ENCODE data around the gene PTPRD. TPM values are rescaled to one million over a fixed set of nuclear protein-coding genes. Genes with fewer than 3 reads are reported as not detected.

The PTPRD gene
- total RNA-seq, 1 donor from 2014 or later = 75.7 TPM

GRCh38 chr9:8869812-8870211 lies 1743.0 kb downstream of the PTPRD start:
- H3K36me3 ChIP-seq (ENCODE audit: control insufficient read depth in 3 of 3, insufficient read depth in 3 of 3, low read length in 3 of 3) = no peaks in the 10 kb centered on the region
- no peaks in the 10 kb centered on the region for H3K4me1 ChIP-seq (ENCODE audit: control insufficient read depth in 3 of 3, insufficient read depth in 3 of 3, low read length in 3 of 3)
- no peak overlapping the region for H3K27ac ChIP-seq (ENCODE audit: low read depth, low read length)

GRCh38 chr9:8868632-8869031 lies 1744.2 kb downstream of the PTPRD start:
- Histone ChIP-seq H3K4me1 (ENCODE audit: control insufficient read depth in 3 of 3, insufficient read depth in 3 of 3, low read length in 3 of 3) (no peaks in the 10 kb centered on the region), H3K9me3 (ENCODE audit: control insufficient read depth in 3 of 3, low read length in 3 of 3) (no peaks in the 10 kb centered on the region)

More at GRCh38 chr9:8869812-8870211, 1743.0 kb downstream of the PTPRD start:
- no peaks in the 10 kb centered on the region for H3K27me3 ChIP-seq (ENCODE audit: control insufficient read depth in 3 of 3, insufficient read depth in 3 of 3, low read length in 3 of 3)
- no peak overlapping the region for H3K4me3 ChIP-seq (ENCODE audit: low read length in 3 of 3)
- H3K9ac ChIP-seq (ENCODE audit: low read depth in 1 of 3, low read length in 3 of 3) = no peak overlapping the region
- no peaks in the 10 kb centered on the region for H3K9me3 ChIP-seq (ENCODE audit: control insufficient read depth in 3 of 3, low read length in 3 of 3)

GRCh38 chr9:8867148-8867547 lies 1745.7 kb downstream of the PTPRD start:
- Histone ChIP-seq H3K27ac (ENCODE audit: low read depth, low read length) (no peak overlapping the region), H3K9me3 (ENCODE audit: control insufficient read depth in 3 of 3, low read length in 3 of 3) (no peaks in the 10 kb centered on the region), H3K4me1 (ENCODE audit: control insufficient read depth in 3 of 3, insufficient read depth in 3 of 3, low read length in 3 of 3) (no peaks in the 10 kb centered on the region), H3K36me3 (ENCODE audit: control insufficient read depth in 3 of 3, insufficient read depth in 3 of 3, low read length in 3 of 3) (no peaks in the 10 kb centered on the region), H3K27me3 (ENCODE audit: control insufficient read depth in 3 of 3, insufficient read depth in 3 of 3, low read length in 3 of 3) (no peaks in the 10 kb centered on the region), H3K9ac (ENCODE audit: low read depth in 1 of 3, low read length in 3 of 3) (no peak overlapping the region), H3K4me3 (ENCODE audit: low read length in 3 of 3) (no peak overlapping the region)

More at GRCh38 chr9:8868632-8869031, 1744.2 kb downstream of the PTPRD start:
- Histone ChIP-seq H3K27me3 (ENCODE audit: control insufficient read depth in 3 of 3, insufficient read depth in 3 of 3, low read length in 3 of 3) (no peaks in the 10 kb centered on the region), H3K9ac (ENCODE audit: low read depth in 1 of 3, low read length in 3 of 3) (no peak overlapping the region), H3K4me3 (ENCODE audit: low read length in 3 of 3) (no peak overlapping the region), H3K36me3 (ENCODE audit: control insufficient read depth in 3 of 3, insufficient read depth in 3 of 3, low read length in 3 of 3) (no peaks in the 10 kb centered on the region), H3K27ac (ENCODE audit: low read depth, low read length) (no peak overlapping the region)

- Histone ChIP-seq H3K36me3 (ENCODE audit: control insufficient read depth in 3 of 3, insufficient read depth in 3 of 3, low read length in 3 of 3) (no peaks in the 10 kb centered on the region), H3K9ac (ENCODE audit: low read depth in 1 of 3, low read length in 3 of 3) (no peak overlapping the region), H3K27me3 (ENCODE audit: control insufficient read depth in 3 of 3, insufficient read depth in 3 of 3, low read length in 3 of 3) (no peaks in the 10 kb centered on the region), H3K9me3 (ENCODE audit: control insufficient read depth in 3 of 3, low read length in 3 of 3) (no peaks in the 10 kb centered on the region), H3K4me1 (ENCODE audit: control insufficient read depth in 3 of 3, insufficient read depth in 3 of 3, low read length in 3 of 3) (no peaks in the 10 kb centered on the region), H3K4me3 (ENCODE audit: low read length in 3 of 3) (no peak overlapping the region), H3K27ac (ENCODE audit: low read depth, low read length) (no peak overlapping the region)
Measured at GRCh38 chr9:8864545-8864896, 1748.3 kb downstream of the PTPRD start.

DNA sequence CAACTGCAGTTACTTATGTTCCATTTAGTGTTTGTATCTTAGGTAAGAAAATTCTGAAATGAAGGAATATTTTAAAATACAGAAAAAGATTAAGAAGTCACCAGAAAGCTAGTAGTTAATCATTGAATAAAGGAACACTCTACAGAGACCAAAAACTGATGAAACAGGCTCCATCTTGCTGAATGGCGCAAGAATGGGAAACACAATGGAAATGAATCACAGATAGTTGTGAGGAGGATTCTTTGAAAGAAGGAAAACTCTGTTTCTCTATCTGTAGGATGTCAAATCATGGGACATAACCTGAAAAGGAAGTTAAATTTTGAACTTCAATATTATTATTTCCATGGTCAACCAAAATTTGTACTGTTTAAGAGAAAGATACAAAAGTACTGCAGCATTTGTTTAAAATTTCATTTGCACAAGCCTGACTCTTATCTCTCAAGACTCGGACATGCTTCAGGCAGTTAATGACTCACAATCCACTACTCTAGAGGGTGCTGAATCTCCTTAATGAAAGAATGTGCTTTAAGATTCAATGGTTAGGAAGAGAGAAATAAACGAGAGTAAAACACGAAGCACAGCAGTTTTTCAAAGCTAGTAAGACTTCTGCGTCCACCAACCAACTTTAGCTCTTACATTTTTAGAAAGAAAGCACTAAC lies 1748.8 kb downstream of the PTPRD start:
- H3K4me1 ChIP-seq (ENCODE audit: control insufficient read depth in 3 of 3, insufficient read depth in 3 of 3, low read length in 3 of 3) = no peaks in the 10 kb centered on the region
- no peak overlapping the region for H3K27ac ChIP-seq (ENCODE audit: low read depth, low read length)
- H3K4me3 ChIP-seq (ENCODE audit: low read length in 3 of 3) = no peak overlapping the region
- H3K27me3 ChIP-seq (ENCODE audit: control insufficient read depth in 3 of 3, insufficient read depth in 3 of 3, low read length in 3 of 3) = no peaks in the 10 kb centered on the region
- no peaks in the 10 kb centered on the region for H3K36me3 ChIP-seq (ENCODE audit: control insufficient read depth in 3 of 3, insufficient read depth in 3 of 3, low read length in 3 of 3)
- H3K9ac ChIP-seq (ENCODE audit: low read depth in 1 of 3, low read length in 3 of 3) = no peak overlapping the region
- H3K9me3 ChIP-seq (ENCODE audit: control insufficient read depth in 3 of 3, low read length in 3 of 3) = no peaks in the 10 kb centered on the region

GRCh38 chr9:8863069-8863468 lies 1749.7 kb downstream of the PTPRD start:
- no peaks in the 10 kb centered on the region for H3K9me3 ChIP-seq (ENCODE audit: control insufficient read depth in 3 of 3, low read length in 3 of 3)
- H3K27ac ChIP-seq (ENCODE audit: low read depth, low read length) = no peak overlapping the region
- H3K36me3 ChIP-seq (ENCODE audit: control insufficient read depth in 3 of 3, insufficient read depth in 3 of 3, low read length in 3 of 3) = no peaks in the 10 kb centered on the region
- H3K9ac ChIP-seq (ENCODE audit: low read depth in 1 of 3, low read length in 3 of 3) = no peak overlapping the region
- H3K4me1 ChIP-seq (ENCODE audit: control insufficient read depth in 3 of 3, insufficient read depth in 3 of 3, low read length in 3 of 3) = peaks cover 0 to 6% (median 0%) of the 10 kb centered on the region in 3 donors
- peaks cover 0 to 6% (median 0%) of the 10 kb centered on the region in 3 donors for H3K27me3 ChIP-seq (ENCODE audit: control insufficient read depth in 3 of 3, insufficient read depth in 3 of 3, low read length in 3 of 3)
- no peak overlapping the region for H3K4me3 ChIP-seq (ENCODE audit: low read length in 3 of 3)

GRCh38 chr9:8860925-8861324 lies 1751.9 kb downstream of the PTPRD start:
- no peak overlapping the region for H3K27ac ChIP-seq (ENCODE audit: low read depth, low read length)

GRCh38 chr9:8860086-8860485 lies 1752.7 kb downstream of the PTPRD start:
- Histone ChIP-seq H3K9me3 (ENCODE audit: control insufficient read depth in 3 of 3, low read length in 3 of 3) (no peaks in the 10 kb centered on the region), H3K27me3 (ENCODE audit: control insufficient read depth in 3 of 3, insufficient read depth in 3 of 3, low read length in 3 of 3) (peaks cover 10 to 15% (median 15%) of the 10 kb centered on the region in 3 donors), H3K9ac (ENCODE audit: low read depth in 1 of 3, low read length in 3 of 3) (no peak overlapping the region), H3K4me1 (ENCODE audit: control insufficient read depth in 3 of 3, insufficient read depth in 3 of 3, low read length in 3 of 3) (peaks cover 4 to 9% (median 6%) of the 10 kb centered on the region in 3 donors), H3K27ac (ENCODE audit: low read depth, low read length) (no peak overlapping the region), H3K4me3 (ENCODE audit: low read length in 3 of 3) (no peak overlapping the region), H3K36me3 (ENCODE audit: control insufficient read depth in 3 of 3, insufficient read depth in 3 of 3, low read length in 3 of 3) (no peaks in the 10 kb centered on the region)

More at GRCh38 chr9:8860925-8861324, 1751.9 kb downstream of the PTPRD start:
- Histone ChIP-seq H3K36me3 (ENCODE audit: control insufficient read depth in 3 of 3, insufficient read depth in 3 of 3, low read length in 3 of 3) (no peaks in the 10 kb centered on the region), H3K4me3 (ENCODE audit: low read length in 3 of 3) (no peak overlapping the region), H3K27me3 (ENCODE audit: control insufficient read depth in 3 of 3, insufficient read depth in 3 of 3, low read length in 3 of 3) (peaks cover 7 to 12% (median 12%) of the 10 kb centered on the region in 3 donors), H3K9ac (ENCODE audit: low read depth in 1 of 3, low read length in 3 of 3) (no peak overlapping the region), H3K4me1 (ENCODE audit: control insufficient read depth in 3 of 3, insufficient read depth in 3 of 3, low read length in 3 of 3) (peaks cover 4 to 9% (median 6%) of the 10 kb centered on the region in 3 donors), H3K9me3 (ENCODE audit: control insufficient read depth in 3 of 3, low read length in 3 of 3) (no peaks in the 10 kb centered on the region)

DNA sequence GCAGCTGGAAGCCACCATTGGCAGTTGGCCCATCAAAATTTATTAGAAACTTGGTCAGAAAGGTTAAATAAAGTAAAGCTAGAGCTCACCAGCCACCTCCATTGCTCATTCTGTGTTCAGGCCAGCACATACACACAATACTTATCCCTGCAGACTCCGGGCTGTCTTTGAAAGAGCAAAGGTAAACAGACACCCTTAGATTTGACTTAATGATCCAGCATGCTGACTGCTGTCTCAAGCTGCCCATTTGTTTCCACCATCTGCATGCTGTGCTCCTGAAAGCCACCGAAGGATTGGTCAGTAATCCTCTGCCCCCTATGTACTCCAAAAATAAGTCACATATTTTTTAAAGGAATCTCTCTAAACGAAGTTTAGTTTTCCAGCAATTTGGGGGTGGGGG lies 1753.4 kb downstream of the PTPRD start:
- Histone ChIP-seq H3K9me3 (ENCODE audit: control insufficient read depth in 3 of 3, low read length in 3 of 3) (no peaks in the 10 kb centered on the region), H3K4me1 (ENCODE audit: control insufficient read depth in 3 of 3, insufficient read depth in 3 of 3, low read length in 3 of 3) (peaks cover 4 to 9% (median 6%) of the 10 kb centered on the region in 3 donors), H3K27ac (ENCODE audit: low read depth, low read length) (no peak overlapping the region), H3K4me3 (ENCODE audit: low read length in 3 of 3) (no peak overlapping the region), H3K27me3 (ENCODE audit: control insufficient read depth in 3 of 3, insufficient read depth in 3 of 3, low read length in 3 of 3) (peaks cover 10 to 20% (median 18%) of the 10 kb centered on the region in 3 donors), H3K9ac (ENCODE audit: low read depth in 1 of 3, low read length in 3 of 3) (no peak overlapping the region), H3K36me3 (ENCODE audit: control insufficient read depth in 3 of 3, insufficient read depth in 3 of 3, low read length in 3 of 3) (no peaks in the 10 kb centered on the region)

DNA sequence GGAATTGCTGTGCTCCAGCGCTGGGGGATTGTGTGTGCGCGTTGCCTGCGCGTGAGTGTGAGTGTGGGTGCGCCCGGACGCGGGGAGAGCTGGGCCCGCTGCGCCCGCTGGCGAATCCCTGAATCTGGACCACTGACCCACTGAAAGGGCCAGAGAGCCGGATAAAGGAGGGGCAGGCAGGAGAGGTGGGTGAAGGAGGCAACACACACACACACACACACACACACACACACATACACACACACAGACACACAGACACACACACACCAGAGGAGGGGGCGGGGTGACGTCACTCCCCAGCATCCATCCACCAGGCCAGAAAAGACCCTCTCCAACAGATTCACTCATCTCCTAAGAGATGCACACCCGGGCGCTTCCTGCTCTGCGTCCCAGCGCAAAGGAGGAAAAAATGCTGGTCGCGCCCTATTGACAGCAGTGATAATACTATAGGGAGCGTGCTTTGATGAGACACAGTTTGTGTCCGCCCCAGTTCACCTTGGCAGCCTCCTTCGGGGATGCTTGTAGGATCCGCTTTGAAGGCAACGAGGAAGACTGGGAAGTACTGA lies 1754.1 kb downstream of the PTPRD start:
- peaks cover 4 to 9% (median 6%) of the 10 kb centered on the region in 3 donors for H3K4me1 ChIP-seq (ENCODE audit: control insufficient read depth in 3 of 3, insufficient read depth in 3 of 3, low read length in 3 of 3)
- no peaks in the 10 kb centered on the region for H3K36me3 ChIP-seq (ENCODE audit: control insufficient read depth in 3 of 3, insufficient read depth in 3 of 3, low read length in 3 of 3)
- H3K27me3 ChIP-seq (ENCODE audit: control insufficient read depth in 3 of 3, insufficient read depth in 3 of 3, low read length in 3 of 3) = peaks cover 10 to 20% (median 19%) of the 10 kb centered on the region in 3 donors
- H3K4me3 ChIP-seq (ENCODE audit: low read length in 3 of 3) = peak overlapping the region; percentile 36 to 66 (median 51)
- no peak overlapping the region for H3K9ac ChIP-seq (ENCODE audit: low read depth in 1 of 3, low read length in 3 of 3)
- H3K27ac ChIP-seq (ENCODE audit: low read depth, low read length) = no peak overlapping the region
- H3K9me3 ChIP-seq (ENCODE audit: control insufficient read depth in 3 of 3, low read length in 3 of 3) = no peaks in the 10 kb centered on the region
